Measurements from ENCODE around the gene INHBB. TPM values are rescaled to one million over a fixed set of nuclear protein-coding genes. Genes with fewer than 3 reads are reported as not detected.

Gene INHBB
- total RNA-seq, 2 experiments from 2014 or later: not detected

- ChIA-PET CTCF (no interaction called here), POLR2A (no interaction called here)
- ATAC-seq (ENCODE audit: poor library complexity): no peak
- Mint-ChIP-seq H3K4me3 (no peak overlapping the region), H3K9me3 (no peaks in the 10 kb centered on the region), H3K27ac (no peak overlapping the region), H3K27me3 (peaks cover 52% of the 10 kb centered on the region), H3K4me1 (ENCODE audit: low read depth) (no peaks in the 10 kb centered on the region), H3K36me3 (ENCODE audit: low read depth) (no peaks in the 10 kb centered on the region)
- Histone ChIP-seq H3K27ac (ENCODE audit: low read depth in 1 of 2, low read length in 2 of 2) (no peak overlapping the region), H3K27me3 (ENCODE audit: control insufficient read depth in 1 of 2, insufficient read depth in 2 of 2, low read length in 2 of 2) (peaks cover 0 to 10% of the 10 kb centered on the region in 2 experiments), H3K9me3 (ENCODE audit: control insufficient read depth in 1 of 2, insufficient read depth in 1 of 2, low read length in 2 of 2) (peaks cover 0 to 3% of the 10 kb centered on the region in 2 experiments), H3K4me3 (ENCODE audit: low read length) (no peak overlapping the region), H3K4me1 (ENCODE audit: insufficient read depth, low read length) (no peaks in the 10 kb centered on the region), H3K36me3 (ENCODE audit: insufficient read depth, low read length) (no peaks in the 10 kb centered on the region)
- no peak for TF ChIP-seq CTCF (IDR thresholded peaks at IDR 0.05)
- intact Hi-C loops (cut with DNase I, micrococcal nuclease): no loop called here
- DNase-seq: no peak
Measured at GRCh38 chr2:120332384-120332783, 13.6 kb upstream of the INHBB start.

GRCh38 chr2:120334068-120334467, 11.9 kb upstream of the INHBB start:
- peaks cover 68% of the 10 kb centered on the region for H3K27me3 Mint-ChIP-seq
- H3K36me3 Mint-ChIP-seq (ENCODE audit: low read depth): no peaks in the 10 kb centered on the region
- no peak overlapping the region for H3K27ac ChIP-seq (ENCODE audit: low read depth in 1 of 2, low read length in 2 of 2)
- H3K9me3 Mint-ChIP-seq: no peaks in the 10 kb centered on the region
- no peak overlapping the region for H3K4me3 ChIP-seq (ENCODE audit: low read length)
- ChIA-PET CTCF (interaction anchor here (1.1 kb wide), 1 partner anchor 9 kb away, joined by 4 read pairs; no protein-coding TSS in a partner anchor), POLR2A (no interaction called here)
- H3K36me3 ChIP-seq (ENCODE audit: insufficient read depth, low read length): no peaks in the 10 kb centered on the region
- no peak overlapping the region for H3K4me3 Mint-ChIP-seq
- no peak overlapping the region for H3K27ac Mint-ChIP-seq
- peaks cover 0 to 10% of the 10 kb centered on the region in 2 experiments for H3K27me3 ChIP-seq (ENCODE audit: control insufficient read depth in 1 of 2, insufficient read depth in 2 of 2, low read length in 2 of 2)
- ATAC-seq (ENCODE audit: poor library complexity) (no peak), DNase-seq (no peak)
- no peak for TF ChIP-seq CTCF (IDR thresholded peaks at IDR 0.05)
- H3K4me1 Mint-ChIP-seq (ENCODE audit: low read depth): no peaks in the 10 kb centered on the region
- intact Hi-C loops (cut with DNase I, micrococcal nuclease): no loop called here
- H3K4me1 ChIP-seq (ENCODE audit: insufficient read depth, low read length): no peaks in the 10 kb centered on the region
- peaks cover 0 to 3% of the 10 kb centered on the region in 2 experiments for H3K9me3 ChIP-seq (ENCODE audit: control insufficient read depth in 1 of 2, insufficient read depth in 1 of 2, low read length in 2 of 2)

GRCh38 chr2:120336749-120337148, 9.2 kb upstream of the INHBB start:
- Mint-ChIP-seq H3K27ac (no peak overlapping the region), H3K36me3 (ENCODE audit: low read depth) (no peaks in the 10 kb centered on the region), H3K4me1 (ENCODE audit: low read depth) (no peaks in the 10 kb centered on the region), H3K27me3 (peaks cover 76% of the 10 kb centered on the region), H3K4me3 (no peak overlapping the region), H3K9me3 (no peaks in the 10 kb centered on the region)
- H3K4me3 ChIP-seq (ENCODE audit: low read length): no peak overlapping the region
- H3K36me3 ChIP-seq (ENCODE audit: insufficient read depth, low read length): no peaks in the 10 kb centered on the region
- H3K27ac ChIP-seq (ENCODE audit: low read depth in 1 of 2, low read length in 2 of 2): no peak overlapping the region
- H3K4me1 ChIP-seq (ENCODE audit: insufficient read depth, low read length): no peaks in the 10 kb centered on the region
- DNase-seq: no peak
- POLR2A ChIA-PET: no interaction called here
- peaks cover 21% of the 10 kb centered on the region in 2 experiments for H3K27me3 ChIP-seq (ENCODE audit: control insufficient read depth in 1 of 2, insufficient read depth in 2 of 2, low read length in 2 of 2)
- no peak for ATAC-seq (ENCODE audit: poor library complexity)
- CTCF ChIA-PET: no interaction called here
- intact Hi-C loops (cut with DNase I, micrococcal nuclease): no loop called here
- peaks cover 0 to 7% of the 10 kb centered on the region in 2 experiments for H3K9me3 ChIP-seq (ENCODE audit: control insufficient read depth in 1 of 2, insufficient read depth in 1 of 2, low read length in 2 of 2)
- TF ChIP-seq CTCF (IDR thresholded peaks at IDR 0.05): no peak
